Trophoblast cell (in vitro differentiated cells and primary cell): ENCODE measurements around the gene RPL22L1.

Experiments used
- DNase-seq, 2 donors: peaks; one replicate each; pipeline ENCODE4 v3.0.0-alpha.2; 2016
- H2AFZ ChIP-seq: 2 replicates; pipeline ENCODE4 v1.6.1; 2013; ENCODE audit warnings: low read length, moderate library complexity, mild to moderate bottlenecking; ENCODE audit not compliant: insufficient read depth, poor library complexity
- H2AK5ac ChIP-seq: 2 replicates; pipeline ENCODE4 v1.6.1; 2013; ENCODE audit warnings: mild to moderate bottlenecking, low read length
- H2BK120ac ChIP-seq: 2 replicates; pipeline ENCODE4 v1.6.1; 2013; ENCODE audit warnings: low read length, mild to moderate bottlenecking, moderate library complexity; ENCODE audit not compliant: insufficient read depth, poor library complexity
- H2BK12ac ChIP-seq: 2 replicates; pipeline ENCODE4 v1.6.1; 2013; ENCODE audit warnings: mild to moderate bottlenecking, low read length, moderate library complexity
- H2BK5ac ChIP-seq: 2 replicates; pipeline ENCODE4 v1.6.1; 2013; ENCODE audit warnings: low read length, low read depth, moderate library complexity, mild to moderate bottlenecking; ENCODE audit not compliant: poor library complexity
- H3K14ac ChIP-seq: 2 replicates; pipeline ENCODE4 v1.6.1; 2013; ENCODE audit warnings: mild to moderate bottlenecking, low read length
- H3K18ac ChIP-seq: 2 replicates; pipeline ENCODE4 v1.6.1; 2013; ENCODE audit warnings: mild to moderate bottlenecking, low read length
- H3K23ac ChIP-seq: 2 replicates; pipeline ENCODE4 v1.6.1; 2013; ENCODE audit warnings: low read length
- H3K27ac ChIP-seq: 2 replicates; pipeline ENCODE4 v1.5.1; 2013; ENCODE audit warnings: low read depth, mild to moderate bottlenecking, inconsistent platforms, low read length, moderate library complexity
- H3K27me3 ChIP-seq: 2 replicates; pipeline ENCODE4 v1.6.1; 2013; ENCODE audit warnings: inconsistent platforms, mild to moderate bottlenecking, low read length, moderate library complexity; ENCODE audit not compliant: insufficient read depth
- H3K36me3 ChIP-seq, 2 experiments: 1 replicate in 1 of 2; 2 replicates in 1 of 2; pipeline ENCODE4 v1.6.1; 2013; ENCODE audit warnings: low read length in 2 of 2, mild to moderate bottlenecking in 2 of 2, moderate library complexity in 1 of 2; ENCODE audit not compliant: insufficient read depth in 2 of 2, control insufficient read depth in 1 of 2
- H3K4ac ChIP-seq: 2 replicates; pipeline ENCODE4 v1.6.1; 2013; ENCODE audit warnings: low read depth, mild to moderate bottlenecking, low read length, moderate library complexity
- H3K4me1 ChIP-seq, 2 experiments: 1 replicate in 1 of 2; 2 replicates in 1 of 2; pipeline ENCODE4 v1.6.1; 2013; ENCODE audit warnings: low read length in 2 of 2, mild to moderate bottlenecking in 2 of 2, moderate library complexity in 1 of 2; ENCODE audit not compliant: insufficient read depth in 2 of 2, control insufficient read depth in 1 of 2
- H3K4me2 ChIP-seq: 2 replicates; pipeline ENCODE4 v1.6.1; 2013; ENCODE audit warnings: inconsistent platforms, mild to moderate bottlenecking, low read length, moderate library complexity
- H3K4me3 ChIP-seq: 2 replicates; pipeline ENCODE4 v1.5.1; 2013; ENCODE audit warnings: mild to moderate bottlenecking, low read depth, low read length, inconsistent platforms
- H3K79me1 ChIP-seq: one replicate; pipeline ENCODE4 v1.6.1; 2013; ENCODE audit warnings: low read length
- H3K79me2 ChIP-seq: 2 replicates; pipeline ENCODE4 v1.6.1; 2013; ENCODE audit warnings: low read length, mild to moderate bottlenecking; ENCODE audit not compliant: control insufficient read depth, insufficient read depth, poor library complexity
- H3K9ac ChIP-seq: 2 replicates; pipeline ENCODE4 v1.6.1; 2013; ENCODE audit warnings: mild to moderate bottlenecking, low read length
- H3K9me3 ChIP-seq: 2 replicates; pipeline ENCODE4 v1.6.1; 2013; ENCODE audit warnings: low read depth, mild to moderate bottlenecking, control low read depth, inconsistent platforms, low read length; ENCODE audit not compliant: insufficient read depth
- H4K12ac ChIP-seq: 2 replicates; pipeline ENCODE4 v1.6.1; 2013; ENCODE audit warnings: low read depth, mild to moderate bottlenecking, low read length, moderate library complexity
- H4K8ac ChIP-seq: 2 replicates; pipeline ENCODE4 v1.6.1; 2013; ENCODE audit warnings: low read depth, mild to moderate bottlenecking, low read length, moderate library complexity
- H4K91ac ChIP-seq: one replicate; pipeline ENCODE4 v1.6.1; 2013; ENCODE audit warnings: low read depth, mild to moderate bottlenecking, low read length, moderate library complexity
- WGBS: extraction: QIAGEN DNeasy Blood & Tissue Kit; methylation state at CpG from one replicate; pipeline ENCODE4 v1.1.7; 2013; ENCODE audit warnings: missing lambda C conversion rate; ENCODE audit not compliant: insufficient read length, insufficient coverage; ENCODE audit errors: extremely low coverage; 5-methylcytosine and 5-hydroxymethylcytosine counted together

RPL22L1 gene

DNA sequence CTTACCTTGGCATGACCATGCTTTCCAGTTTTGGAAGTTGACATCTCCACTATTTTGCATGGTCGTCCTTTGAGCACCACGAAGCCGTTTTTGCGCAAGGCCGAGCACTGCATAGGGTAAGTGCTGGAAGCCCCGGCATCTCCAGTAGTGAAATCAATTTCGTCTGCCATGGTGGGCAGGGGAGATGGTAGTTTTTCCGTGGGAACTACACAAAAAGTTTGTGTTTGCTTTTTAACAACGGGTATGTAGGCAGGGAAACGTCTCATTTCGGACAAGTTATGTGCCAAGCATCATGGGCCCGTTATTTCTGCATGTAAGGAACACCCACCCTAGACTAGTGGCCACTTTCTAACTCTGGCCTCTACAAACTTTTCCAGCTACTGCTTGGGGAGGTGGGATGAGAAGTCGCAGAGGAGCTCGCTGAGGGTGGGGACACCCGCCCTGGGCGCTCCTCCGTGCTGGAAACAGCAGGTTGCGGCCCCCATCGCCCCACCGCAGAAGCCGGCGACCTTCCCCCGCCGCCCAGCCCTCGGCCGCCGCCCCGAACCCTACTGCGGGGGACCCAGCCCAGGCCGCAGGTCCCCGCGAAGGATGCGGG, 37.7 kb upstream of the RPL22L1 start:
- Histone ChIP-seq H3K4me3 (peak overlapping the region; percentile 77), H3K23ac (peak overlapping the region; percentile 69), H3K18ac (no peak overlapping the region), H3K27ac (no peak overlapping the region), H2BK5ac (no peak overlapping the region), H2BK12ac (no peak overlapping the region), H3K4me1 (peaks cover 4 to 8% of the 10 kb centered on the region in 2 experiments), H4K8ac (peak overlapping the region; percentile 30), H3K4ac (no peak overlapping the region), H3K79me1 (no peaks in the 10 kb centered on the region), H2AFZ (peak overlapping the region; percentile 83), H2BK120ac (no peak overlapping the region), H3K79me2 (no peaks in the 10 kb centered on the region), H3K4me2 (peak overlapping the region; percentile 99), H4K12ac (no peak overlapping the region), H3K36me3 (peaks cover 0 to 2% of the 10 kb centered on the region in 2 experiments), H4K91ac (no peak overlapping the region), H3K27me3 (peaks cover 11% of the 10 kb centered on the region), H2AK5ac (no peak overlapping the region), H3K14ac (no peak overlapping the region), H3K9me3 (peaks cover 10% of the 10 kb centered on the region), H3K9ac (peak overlapping the region; percentile 30)
- no peak for DNase-seq
- no CpG with 5 or more reads among the region's 33 CpGs for WGBS

GRCh38 chr3:170905862-170906261, 35.9 kb upstream of the RPL22L1 start:
- Histone ChIP-seq H3K9ac (no peak overlapping the region), H3K18ac (no peak overlapping the region), H4K91ac (no peak overlapping the region), H3K9me3 (peaks cover 10% of the 10 kb centered on the region), H3K14ac (no peak overlapping the region), H4K12ac (no peak overlapping the region), H3K4ac (no peak overlapping the region), H3K27ac (no peak overlapping the region), H3K79me1 (no peaks in the 10 kb centered on the region), H2BK120ac (no peak overlapping the region), H3K4me1 (peaks cover 4 to 8% of the 10 kb centered on the region in 2 experiments), H3K36me3 (peaks cover 0 to 2% of the 10 kb centered on the region in 2 experiments), H4K8ac (no peak overlapping the region), H3K4me2 (no peak overlapping the region), H2AFZ (no peak overlapping the region), H2BK5ac (no peak overlapping the region), H3K27me3 (peaks cover 11% of the 10 kb centered on the region), H2BK12ac (no peak overlapping the region), H2AK5ac (no peak overlapping the region), H3K4me3 (no peak overlapping the region), H3K79me2 (no peaks in the 10 kb centered on the region), H3K23ac (no peak overlapping the region)
- no CpG with 5 or more reads among the region's 2 CpGs for whole genome bisulfite sequencing
- no peak for DNase-seq

GRCh38 chr3:170903123-170903522, 33.1 kb upstream of the RPL22L1 start:
- Histone ChIP-seq H2BK120ac (no peak overlapping the region), H3K4me3 (no peak overlapping the region), H2BK12ac (no peak overlapping the region), H3K79me1 (no peaks in the 10 kb centered on the region), H3K9me3 (no peaks in the 10 kb centered on the region), H3K79me2 (no peaks in the 10 kb centered on the region), H3K4me1 (peaks cover 4 to 8% of the 10 kb centered on the region in 2 experiments), H3K23ac (no peak overlapping the region), H4K12ac (no peak overlapping the region), H3K14ac (no peak overlapping the region), H4K91ac (no peak overlapping the region), H2AK5ac (no peak overlapping the region), H4K8ac (no peak overlapping the region), H3K4me2 (no peak overlapping the region), H3K4ac (no peak overlapping the region), H3K18ac (no peak overlapping the region), H3K27me3 (peaks cover 6% of the 10 kb centered on the region), H3K9ac (no peak overlapping the region), H3K36me3 (no peaks in the 10 kb centered on the region), H3K27ac (no peak overlapping the region), H2BK5ac (no peak overlapping the region), H2AFZ (no peak overlapping the region)
- WGBS = no CpG with 5 or more reads among the region's 3 CpGs
- DNase-seq = no peak

DNA sequence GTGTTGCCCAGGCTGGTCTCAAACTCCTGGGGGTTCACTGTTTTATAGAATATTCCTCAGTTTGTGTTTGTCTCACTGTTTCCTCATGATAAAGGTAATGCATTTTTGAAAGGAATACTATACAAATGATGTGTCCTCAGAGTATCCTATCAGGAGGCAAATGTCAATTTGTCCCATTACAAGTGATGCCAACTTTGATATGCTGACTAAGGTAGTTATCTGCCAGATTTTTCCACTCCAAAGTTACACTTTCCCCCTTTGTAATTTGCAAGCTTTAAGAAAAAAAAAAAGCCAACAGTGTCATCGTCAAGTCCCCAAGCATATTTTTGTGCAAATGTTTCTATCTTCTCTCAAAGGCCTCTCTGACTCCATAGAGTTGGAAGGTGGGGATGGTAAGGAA, 29.5 kb upstream of the RPL22L1 start:
- H3K4me2 ChIP-seq = no peak overlapping the region
- no peak overlapping the region for H3K4me3 ChIP-seq
- no peak overlapping the region for H2BK5ac ChIP-seq
- no peak overlapping the region for H4K8ac ChIP-seq
- no peak overlapping the region for H3K9ac ChIP-seq
- WGBS = no CpG with 5 or more reads among the region's 1 CpG
- H3K27me3 ChIP-seq = no peaks in the 10 kb centered on the region
- no peaks in the 10 kb centered on the region for H3K79me2 ChIP-seq
- H3K36me3 ChIP-seq = no peaks in the 10 kb centered on the region
- no peak overlapping the region for H2BK120ac ChIP-seq
- peaks cover 2% of the 10 kb centered on the region for H3K9me3 ChIP-seq
- H3K18ac ChIP-seq = no peak overlapping the region
- no peak overlapping the region for H2AFZ ChIP-seq
- no peak overlapping the region for H4K91ac ChIP-seq
- no peak overlapping the region for H3K23ac ChIP-seq
- no peak overlapping the region for H3K4ac ChIP-seq
- no peak overlapping the region for H2BK12ac ChIP-seq
- H3K4me1 ChIP-seq = no peaks in the 10 kb centered on the region
- no peak overlapping the region for H3K27ac ChIP-seq
- H3K79me1 ChIP-seq = no peaks in the 10 kb centered on the region
- H3K14ac ChIP-seq = no peak overlapping the region
- no peak overlapping the region for H4K12ac ChIP-seq
- H2AK5ac ChIP-seq = no peak overlapping the region
- no peak for DNase-seq
